Measurements from ENCODE around the gene APLP2. TPM values are rescaled to one million over a fixed set of nuclear protein-coding genes. Genes with fewer than 3 reads are reported as not detected.

Gene APLP2
- total and polyA plus RNA-seq, 2 of the 13 experiments (the other 11 are each of a cell fraction or from before 2014, with no cell fraction given): 315 to 594 TPM

DNA sequence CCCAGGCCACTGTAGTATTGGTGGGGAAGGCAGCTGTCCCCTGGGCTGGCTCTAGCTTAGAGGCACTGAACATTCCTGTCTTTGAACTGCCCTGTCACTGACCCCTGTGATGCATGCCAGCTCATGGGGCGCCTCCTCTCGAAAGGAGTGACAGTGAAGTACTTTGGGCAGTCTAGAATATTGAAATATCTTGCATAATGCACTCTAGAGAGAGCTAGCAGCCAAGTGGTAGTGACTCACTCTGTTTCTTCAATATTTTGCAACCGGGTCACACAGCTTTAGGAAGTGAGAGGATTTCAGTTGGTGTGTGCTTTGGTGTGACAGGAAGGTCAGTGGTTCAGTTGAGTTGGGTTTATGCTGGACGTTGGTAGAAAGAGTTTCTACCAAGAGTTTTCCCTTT is 54.4 kb downstream of the APLP2 start (continued):
- TF ChIP-seq ZNF292 (CRISPR knock-in tag; IDR thresholded peaks at IDR 0.05; ENCODE audit: borderline replicate concordance, low read depth) (peak; percentile 89; the same call in 1 of the 2 replicates), SATB2 (CRISPR knock-in tag; IDR thresholded peaks at IDR 0.05) (no peak), MXD1 (CRISPR knock-in tag; IDR thresholded peaks at IDR 0.05) (no peak), MXI1 (IDR thresholded peaks at IDR 0.05; ENCODE audit: borderline replicate concordance, low read depth, low read length) (peak; percentile 79; the same call in 1 of the 3 replicates), CC2D1A (CRISPR knock-in tag; IDR thresholded peaks at IDR 0.05) (no peak), RFXAP (CRISPR knock-in tag; IDR thresholded peaks at IDR 0.05; ENCODE audit: borderline replicate concordance) (peak; percentile 58; the same call in 1 of the 2 replicates), ZNF652 (CRISPR knock-in tag; IDR thresholded peaks at IDR 0.05; ENCODE audit: borderline replicate concordance, low read depth) (peak; percentile 25; the same call in 1 of the 2 replicates), ZNF382 (CRISPR knock-in tag; IDR thresholded peaks at IDR 0.05; ENCODE audit: borderline replicate concordance) (no peak), KLF13 (CRISPR knock-in tag; IDR thresholded peaks at IDR 0.05) (no peak), ZNF496 (CRISPR knock-in tag; IDR thresholded peaks at IDR 0.05; ENCODE audit: insufficient replicate concordance) (no peak)
- TF ChIP-seq, protein P1, sequence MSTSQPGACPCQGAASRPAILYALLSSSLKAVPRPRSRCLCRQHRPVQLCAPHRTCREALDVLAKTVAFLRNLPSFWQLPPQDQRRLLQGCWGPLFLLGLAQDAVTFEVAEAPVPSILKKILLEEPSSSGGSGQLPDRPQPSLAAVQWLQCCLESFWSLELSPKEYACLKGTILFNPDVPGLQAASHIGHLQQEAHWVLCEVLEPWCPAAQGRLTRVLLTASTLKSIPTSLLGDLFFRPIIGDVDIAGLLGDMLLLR (CRISPR knock-in tag; IDR thresholded peaks at IDR 0.05): no peak
- TF ChIP-seq, protein P2, sequence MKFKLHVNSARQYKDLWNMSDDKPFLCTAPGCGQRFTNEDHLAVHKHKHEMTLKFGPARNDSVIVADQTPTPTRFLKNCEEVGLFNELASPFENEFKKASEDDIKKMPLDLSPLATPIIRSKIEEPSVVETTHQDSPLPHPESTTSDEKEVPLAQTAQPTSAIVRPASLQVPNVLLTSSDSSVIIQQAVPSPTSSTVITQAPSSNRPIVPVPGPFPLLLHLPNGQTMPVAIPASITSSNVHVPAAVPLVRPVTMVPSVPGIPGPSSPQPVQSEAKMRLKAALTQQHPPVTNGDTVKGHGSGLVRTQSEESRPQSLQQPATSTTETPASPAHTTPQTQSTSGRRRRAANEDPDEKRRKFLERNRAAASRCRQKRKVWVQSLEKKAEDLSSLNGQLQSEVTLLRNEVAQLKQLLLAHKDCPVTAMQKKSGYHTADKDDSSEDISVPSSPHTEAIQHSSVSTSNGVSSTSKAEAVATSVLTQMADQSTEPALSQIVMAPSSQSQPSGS (CRISPR knock-in tag; IDR thresholded peaks at IDR 0.05): peak; percentile 71
- TF ChIP-seq, protein P3, sequence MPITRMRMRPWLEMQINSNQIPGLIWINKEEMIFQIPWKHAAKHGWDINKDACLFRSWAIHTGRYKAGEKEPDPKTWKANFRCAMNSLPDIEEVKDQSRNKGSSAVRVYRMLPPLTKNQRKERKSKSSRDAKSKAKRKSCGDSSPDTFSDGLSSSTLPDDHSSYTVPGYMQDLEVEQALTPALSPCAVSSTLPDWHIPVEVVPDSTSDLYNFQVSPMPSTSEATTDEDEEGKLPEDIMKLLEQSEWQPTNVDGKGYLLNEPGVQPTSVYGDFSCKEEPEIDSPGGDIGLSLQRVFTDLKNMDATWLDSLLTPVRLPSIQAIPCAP (CRISPR knock-in tag; IDR thresholded peaks at IDR 0.05; ENCODE audit: low read depth): no peak
- TF ChIP-seq, protein P4, sequence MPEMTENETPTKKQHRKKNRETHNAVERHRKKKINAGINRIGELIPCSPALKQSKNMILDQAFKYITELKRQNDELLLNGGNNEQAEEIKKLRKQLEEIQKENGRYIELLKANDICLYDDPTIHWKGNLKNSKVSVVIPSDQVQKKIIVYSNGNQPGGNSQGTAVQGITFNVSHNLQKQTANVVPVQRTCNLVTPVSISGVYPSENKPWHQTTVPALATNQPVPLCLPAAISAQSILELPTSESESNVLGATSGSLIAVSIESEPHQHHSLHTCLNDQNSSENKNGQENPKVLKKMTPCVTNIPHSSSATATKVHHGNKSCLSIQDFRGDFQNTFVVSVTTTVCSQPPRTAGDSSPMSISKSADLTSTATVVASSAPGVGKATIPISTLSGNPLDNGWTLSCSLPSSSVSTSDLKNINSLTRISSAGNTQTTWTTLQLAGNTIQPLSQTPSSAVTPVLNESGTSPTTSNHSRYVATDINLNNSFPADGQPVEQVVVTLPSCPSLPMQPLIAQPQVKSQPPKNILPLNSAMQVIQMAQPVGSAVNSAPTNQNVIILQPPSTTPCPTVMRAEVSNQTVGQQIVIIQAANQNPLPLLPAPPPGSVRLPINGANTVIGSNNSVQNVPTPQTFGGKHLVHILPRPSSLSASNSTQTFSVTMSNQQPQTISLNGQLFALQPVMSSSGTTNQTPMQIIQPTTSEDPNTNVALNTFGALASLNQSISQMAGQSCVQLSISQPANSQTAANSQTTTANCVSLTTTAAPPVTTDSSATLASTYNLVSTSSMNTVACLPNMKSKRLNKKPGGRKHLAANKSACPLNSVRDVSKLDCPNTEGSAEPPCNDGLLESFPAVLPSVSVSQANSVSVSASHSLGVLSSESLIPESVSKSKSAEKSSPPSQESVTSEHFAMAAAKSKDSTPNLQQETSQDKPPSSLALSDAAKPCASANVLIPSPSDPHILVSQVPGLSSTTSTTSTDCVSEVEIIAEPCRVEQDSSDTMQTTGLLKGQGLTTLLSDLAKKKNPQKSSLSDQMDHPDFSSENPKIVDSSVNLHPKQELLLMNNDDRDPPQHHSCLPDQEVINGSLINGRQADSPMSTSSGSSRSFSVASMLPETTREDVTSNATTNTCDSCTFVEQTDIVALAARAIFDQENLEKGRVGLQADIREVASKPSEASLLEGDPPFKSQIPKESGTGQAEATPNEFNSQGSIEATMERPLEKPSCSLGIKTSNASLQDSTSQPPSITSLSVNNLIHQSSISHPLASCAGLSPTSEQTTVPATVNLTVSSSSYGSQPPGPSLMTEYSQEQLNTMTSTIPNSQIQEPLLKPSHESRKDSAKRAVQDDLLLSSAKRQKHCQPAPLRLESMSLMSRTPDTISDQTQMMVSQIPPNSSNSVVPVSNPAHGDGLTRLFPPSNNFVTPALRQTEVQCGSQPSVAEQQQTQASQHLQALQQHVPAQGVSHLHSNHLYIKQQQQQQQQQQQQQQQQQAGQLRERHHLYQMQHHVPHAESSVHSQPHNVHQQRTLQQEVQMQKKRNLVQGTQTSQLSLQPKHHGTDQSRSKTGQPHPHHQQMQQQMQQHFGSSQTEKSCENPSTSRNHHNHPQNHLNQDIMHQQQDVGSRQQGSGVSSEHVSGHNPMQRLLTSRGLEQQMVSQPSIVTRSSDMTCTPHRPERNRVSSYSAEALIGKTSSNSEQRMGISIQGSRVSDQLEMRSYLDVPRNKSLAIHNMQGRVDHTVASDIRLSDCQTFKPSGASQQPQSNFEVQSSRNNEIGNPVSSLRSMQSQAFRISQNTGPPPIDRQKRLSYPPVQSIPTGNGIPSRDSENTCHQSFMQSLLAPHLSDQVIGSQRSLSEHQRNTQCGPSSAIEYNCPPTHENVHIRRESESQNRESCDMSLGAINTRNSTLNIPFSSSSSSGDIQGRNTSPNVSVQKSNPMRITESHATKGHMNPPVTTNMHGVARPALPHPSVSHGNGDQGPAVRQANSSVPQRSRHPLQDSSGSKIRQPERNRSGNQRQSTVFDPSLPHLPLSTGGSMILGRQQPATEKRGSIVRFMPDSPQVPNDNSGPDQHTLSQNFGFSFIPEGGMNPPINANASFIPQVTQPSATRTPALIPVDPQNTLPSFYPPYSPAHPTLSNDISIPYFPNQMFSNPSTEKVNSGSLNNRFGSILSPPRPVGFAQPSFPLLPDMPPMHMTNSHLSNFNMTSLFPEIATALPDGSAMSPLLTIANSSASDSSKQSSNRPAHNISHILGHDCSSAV (CRISPR knock-in tag; IDR thresholded peaks at IDR 0.05; ENCODE audit: borderline replicate concordance): no peak
- TF ChIP-seq, protein P5, sequence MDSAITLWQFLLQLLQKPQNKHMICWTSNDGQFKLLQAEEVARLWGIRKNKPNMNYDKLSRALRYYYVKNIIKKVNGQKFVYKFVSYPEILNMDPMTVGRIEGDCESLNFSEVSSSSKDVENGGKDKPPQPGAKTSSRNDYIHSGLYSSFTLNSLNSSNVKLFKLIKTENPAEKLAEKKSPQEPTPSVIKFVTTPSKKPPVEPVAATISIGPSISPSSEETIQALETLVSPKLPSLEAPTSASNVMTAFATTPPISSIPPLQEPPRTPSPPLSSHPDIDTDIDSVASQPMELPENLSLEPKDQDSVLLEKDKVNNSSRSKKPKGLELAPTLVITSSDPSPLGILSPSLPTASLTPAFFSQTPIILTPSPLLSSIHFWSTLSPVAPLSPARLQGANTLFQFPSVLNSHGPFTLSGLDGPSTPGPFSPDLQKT (CRISPR knock-in tag; IDR thresholded peaks at IDR 0.05; ENCODE audit: borderline replicate concordance): no peak

All from HepG2 (cell line).